GM21528 (cell line): Measurements from ENCODE around the gene MARCHF2.

Source experiments
- ATAC-seq: cut with Tn5 transposase; IDR thresholded peaks from one replicate; pipeline ENCODE4 v1.9.1; 2021; ENCODE audit warnings: mild to moderate bottlenecking, moderate library complexity; ENCODE audit not compliant: unreplicated experiment, low FRiP score

MARCHF2 gene

GRCh38 chr19:8469613-8470368 lies 56.7 kb downstream of the MARCHF2 start:
- ATAC-seq = no peak

GRCh38 chr19:8473648-8474476 lies 60.8 kb downstream of the MARCHF2 start:
- ATAC-seq = no peak

- ATAC-seq = no peak
Observed at GRCh38 chr19:8475005-8475404, 61.9 kb downstream of the MARCHF2 start.

- ATAC-seq = no peak
Observed at GRCh38 chr19:8476524-8476923, 63.4 kb downstream of the MARCHF2 start.

GRCh38 chr19:8477889-8478288 lies 64.8 kb downstream of the MARCHF2 start:
- no peak for ATAC-seq

GRCh38 chr19:8478598-8478997 lies 65.5 kb downstream of the MARCHF2 start:
- no peak for ATAC-seq

- no peak for ATAC-seq
Observed at GRCh38 chr19:8481201-8481600, 68.1 kb downstream of the MARCHF2 start.

- ATAC-seq = no peak
Observed at GRCh38 chr19:8481616-8482015, 68.5 kb downstream of the MARCHF2 start.

GRCh38 chr19:8482696-8483095 lies 69.6 kb downstream of the MARCHF2 start:
- ATAC-seq = no peak

- ATAC-seq = no peak
Observed at GRCh38 chr19:8483165-8483564, 70.1 kb downstream of the MARCHF2 start.

- no peak for ATAC-seq
Observed at GRCh38 chr19:8484331-8484894, 71.3 kb downstream of the MARCHF2 start.

- no peak for ATAC-seq
Observed at GRCh38 chr19:8485561-8486371, 72.7 kb downstream of the MARCHF2 start.

GRCh38 chr19:8486661-8487136 lies 73.6 kb downstream of the MARCHF2 start:
- no peak for ATAC-seq

- no peak for ATAC-seq
Observed at GRCh38 chr19:8487137-8487851, 74.2 kb downstream of the MARCHF2 start.

GRCh38 chr19:8488365-8488764 lies 75.3 kb downstream of the MARCHF2 start:
- no peak for ATAC-seq
